Suprapubic skin (tissue), 4 donors: ENCODE measurements around the gene FGF22. TPM values are rescaled to one million over a fixed set of nuclear protein-coding genes. Genes with fewer than 3 reads are reported as not detected.

Experiments
- DNase-seq, 2 donors: peaks; one replicate each; pipeline ENCODE4 v3.0.0-alpha.2; 2019; ENCODE audit warnings: low spot score in 2 of 2
- H3K27ac ChIP-seq: fragments of 200-600 bp; sonication (generic); one replicate; pipeline ENCODE4 v1.5.1; 2019
- H3K27me3 ChIP-seq: fragments of 200-600 bp; sonication (generic); one replicate; pipeline ENCODE4 v1.5.1; 2019
- H3K36me3 ChIP-seq: fragments of 200-600 bp; sonication (generic); one replicate; pipeline ENCODE4 v1.5.1; 2019
- H3K4me1 ChIP-seq: fragments of 200-600 bp; sonication (generic); one replicate; pipeline ENCODE4 v1.5.1; 2019
- H3K4me3 ChIP-seq: fragments of 200-600 bp; sonication (generic); one replicate; pipeline ENCODE4 v1.5.1; 2019; ENCODE audit warnings: mild to moderate bottlenecking
- H3K9me3 ChIP-seq: fragments of 200-600 bp; sonication (generic); one replicate; pipeline ENCODE4 v1.5.1; 2019
- CTCF ChIP-seq, 2 donors: fragments of 200-600 bp in 1 of 2; fragments of 450-650 bp in 1 of 2; sonication (generic) in 1 of 2; IDR thresholded peaks; one replicate each; pipeline ENCODE4 v1.5.1; 2016 to 2019; ENCODE audit warnings: antibody characterized with exemption in 2 of 2, mild to moderate bottlenecking in 1 of 2, moderate library complexity in 1 of 2
- EP300 ChIP-seq: sonication (generic); formaldehyde crosslinking; IDR thresholded peaks from one replicate; pipeline ENCODE4 v1.6.1; 2017; ENCODE audit warnings: antibody characterized with exemption
- POLR2A ChIP-seq, 2 donors: fragments of 450-650 bp; IDR thresholded peaks; one replicate each; pipeline ENCODE4 v1.6.1; 2017; ENCODE audit warnings: antibody characterized with exemption in 2 of 2, mild to moderate bottlenecking in 2 of 2, moderate library complexity in 2 of 2
- POLR2AphosphoS5 ChIP-seq, 3 donors: sonication (generic); formaldehyde crosslinking; IDR thresholded peaks; one replicate each; pipeline ENCODE4 v1.6.1; 2017; ENCODE audit warnings: antibody characterized with exemption in 3 of 3
- WGBS: methylation state at CpG from one replicate; pipeline ENCODE4 v1.1.5; 2018; 5-methylcytosine and 5-hydroxymethylcytosine counted together
- total RNA-seq, 4 donors: library from RNA; depleted of rRNA; stranded (reverse); fragments of >200 nt; gene quantifications; one replicate each; pipeline ENCODE4 v1.1.0, GENCODE V29; 2016

FGF22 gene
- total RNA-seq, 4 donors from 2014 or later: 5.2 to 13.0 (median 9.2) TPM

DNA sequence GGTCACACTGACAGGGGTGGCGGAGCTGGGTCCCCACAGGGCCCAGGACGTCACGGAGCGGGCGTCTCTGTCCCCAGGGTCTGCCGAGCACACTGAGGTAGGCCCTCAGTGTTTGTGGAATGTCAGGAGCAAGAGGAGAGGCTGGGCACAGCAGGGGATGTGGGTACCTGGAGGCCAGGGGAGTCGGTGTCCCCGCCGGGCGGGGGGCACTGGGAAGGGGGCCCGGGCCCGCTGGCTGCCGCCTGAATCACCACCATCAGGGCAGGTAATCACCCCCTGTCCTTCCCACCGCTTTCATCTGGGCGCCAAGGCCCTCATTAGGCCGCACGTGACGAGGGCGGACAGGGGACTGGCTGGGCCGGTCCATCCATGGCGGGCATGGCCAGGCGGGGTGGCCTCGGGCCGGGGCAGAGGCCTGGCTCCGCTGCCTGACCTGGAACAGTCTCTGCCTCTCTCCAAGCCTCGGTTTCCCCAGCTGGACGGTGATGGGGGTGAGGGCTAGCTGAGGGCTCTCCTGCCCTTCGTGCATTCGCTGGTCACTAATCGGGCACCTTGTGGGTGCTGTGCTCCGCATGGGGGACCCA is 1.0 kb downstream of the FGF22 start:
- H3K4me3 ChIP-seq: no peak overlapping the region

GRCh38 chr19:641702-642101 is 2.0 kb downstream of the FGF22 start:
- TF ChIP-seq CTCF (IDR thresholded peaks at IDR 0.05): no peak
- TF ChIP-seq EP300: no peak
- TF ChIP-seq POLR2AphosphoS5 (IDR thresholded peaks at IDR 0.05): no peak
- no peak for TF ChIP-seq POLR2A (IDR thresholded peaks at IDR 0.05)
- peaks cover 24% of the 10 kb centered on the region for H3K36me3 ChIP-seq
- peaks cover 11% of the 10 kb centered on the region for H3K4me1 ChIP-seq
- H3K4me3 ChIP-seq: no peak overlapping the region
- H3K27ac ChIP-seq: no peak overlapping the region
- 52% methylated on average over 13 of the region's 17 CpGs for WGBS
- no peaks in the 10 kb centered on the region for H3K9me3 ChIP-seq
- no peak for DNase-seq
- no peaks in the 10 kb centered on the region for H3K27me3 ChIP-seq

More for the DNA sequence above, 1.0 kb downstream of the FGF22 start:
- Histone ChIP-seq H3K9me3 (no peaks in the 10 kb centered on the region), H3K27me3 (no peaks in the 10 kb centered on the region), H3K27ac (no peak overlapping the region), H3K36me3 (peaks cover 14% of the 10 kb centered on the region), H3K4me1 (peaks cover 11% of the 10 kb centered on the region)
- DNase-seq: no peak
- TF ChIP-seq CTCF (IDR thresholded peaks at IDR 0.05) (no peak), POLR2AphosphoS5 (IDR thresholded peaks at IDR 0.05) (no peak), EP300 (no peak), POLR2A (IDR thresholded peaks at IDR 0.05) (no peak)
- WGBS: 92% methylated on average over 19 of the region's 31 CpGs

DNA sequence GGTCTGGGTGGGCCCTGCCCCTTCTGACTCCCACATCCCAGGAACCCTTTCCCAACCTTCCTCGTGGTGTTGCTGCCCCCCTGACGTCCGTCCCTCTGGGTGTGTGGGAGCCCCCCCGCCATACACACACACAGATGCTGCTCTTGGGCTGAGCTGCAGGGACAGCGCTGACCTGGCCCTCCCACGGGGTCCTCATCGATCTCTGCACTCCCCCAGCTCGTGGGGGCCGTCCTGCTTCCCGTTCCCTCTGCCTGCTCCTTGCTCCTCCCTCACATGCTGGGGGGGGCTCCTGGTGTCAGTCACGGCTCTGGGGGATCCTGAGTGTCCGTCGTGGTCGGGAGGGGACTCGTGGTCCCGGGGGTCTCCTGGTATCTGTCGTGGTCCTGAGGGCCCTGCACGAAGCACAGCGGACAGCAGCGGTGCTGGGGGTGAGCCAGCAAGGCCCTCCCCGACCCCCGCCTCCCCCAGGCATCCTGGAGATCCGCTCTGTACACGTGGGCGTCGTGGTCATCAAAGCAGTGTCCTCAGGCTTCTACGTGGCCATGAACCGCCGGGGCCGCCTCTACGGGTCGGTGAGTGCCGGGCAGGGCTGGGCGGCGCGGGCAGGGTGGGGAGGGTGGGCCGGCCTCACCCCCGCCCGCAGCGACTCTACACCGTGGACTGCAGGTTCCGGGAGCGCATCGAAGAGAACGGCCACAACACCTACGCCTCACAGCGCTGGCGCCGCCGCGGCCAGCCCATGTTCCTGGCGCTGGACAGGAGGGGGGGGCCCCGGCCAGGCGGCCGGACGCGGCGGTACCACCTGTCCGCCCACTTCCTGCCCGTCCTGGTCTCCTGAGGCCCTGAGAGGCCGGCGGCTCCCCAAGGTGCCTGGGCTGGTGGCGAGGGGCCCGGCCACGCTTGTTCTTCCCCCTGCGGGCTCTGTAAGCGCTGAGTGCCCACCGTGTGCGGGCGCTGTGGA is 3.4 kb downstream of the FGF22 start:
- no peaks in the 10 kb centered on the region for H3K9me3 ChIP-seq
- 82% methylated on average over 42 of the region's 70 CpGs for WGBS
- TF ChIP-seq POLR2AphosphoS5 (IDR thresholded peaks at IDR 0.05) (no peak), EP300 (no peak), CTCF (IDR thresholded peaks at IDR 0.05) (no peak), POLR2A (IDR thresholded peaks at IDR 0.05) (no peak)
- H3K36me3 ChIP-seq: peaks cover 38% of the 10 kb centered on the region
- peaks cover 11% of the 10 kb centered on the region for H3K4me1 ChIP-seq
- H3K4me3 ChIP-seq: no peak overlapping the region
- no peak overlapping the region for H3K27ac ChIP-seq
- no peak for DNase-seq
- no peaks in the 10 kb centered on the region for H3K27me3 ChIP-seq

GRCh38 chr19:643736-644135 is 4.1 kb downstream of the FGF22 start:
- Histone ChIP-seq H3K9me3 (no peaks in the 10 kb centered on the region), H3K4me3 (no peak overlapping the region), H3K27me3 (no peaks in the 10 kb centered on the region), H3K27ac (no peak overlapping the region), H3K4me1 (peaks cover 11% of the 10 kb centered on the region), H3K36me3 (peaks cover 44% of the 10 kb centered on the region)
- 90% methylated on average over 24 of the region's 24 CpGs for WGBS
- TF ChIP-seq CTCF (IDR thresholded peaks at IDR 0.05) (no peak), EP300 (no peak)
- no peak for DNase-seq

- Histone ChIP-seq H3K36me3 (peaks cover 51% of the 10 kb centered on the region), H3K4me1 (peaks cover 4% of the 10 kb centered on the region), H3K4me3 (no peak overlapping the region), H3K9me3 (no peaks in the 10 kb centered on the region), H3K27me3 (no peaks in the 10 kb centered on the region), H3K27ac (no peak overlapping the region)
- 52% methylated on average over 14 of the region's 28 CpGs for WGBS
- TF ChIP-seq EP300 (no peak), CTCF (IDR thresholded peaks at IDR 0.05) (no peak), POLR2A (IDR thresholded peaks at IDR 0.05) (no peak), POLR2AphosphoS5 (IDR thresholded peaks at IDR 0.05) (no peak)
- no peak for DNase-seq
These were observed 4.7 kb downstream of the FGF22 start for GRCh38 chr19:644363-644762.
